ENCODE measurements around the gene SUPT3H.

DNA sequence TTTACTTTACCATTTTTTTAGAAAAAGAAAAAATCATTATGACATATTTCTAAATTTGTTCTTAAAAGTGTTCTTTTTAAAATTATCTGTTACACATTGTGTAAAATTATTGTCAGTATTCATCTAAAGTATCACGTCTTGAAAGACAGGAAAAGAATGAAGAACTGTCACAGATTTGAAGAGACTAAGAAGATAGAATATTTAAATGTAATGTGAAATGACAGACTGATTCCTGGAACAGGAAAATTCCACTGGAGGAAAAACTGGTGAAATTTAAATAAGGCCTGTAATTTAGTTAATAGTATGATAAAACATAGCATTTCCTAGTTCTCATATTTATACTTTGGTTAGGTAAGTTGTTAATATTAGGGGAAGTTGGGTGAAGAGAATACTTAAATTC, 102.4 kb downstream of the SUPT3H start:
- TF ChIP-seq, protein P1, sequence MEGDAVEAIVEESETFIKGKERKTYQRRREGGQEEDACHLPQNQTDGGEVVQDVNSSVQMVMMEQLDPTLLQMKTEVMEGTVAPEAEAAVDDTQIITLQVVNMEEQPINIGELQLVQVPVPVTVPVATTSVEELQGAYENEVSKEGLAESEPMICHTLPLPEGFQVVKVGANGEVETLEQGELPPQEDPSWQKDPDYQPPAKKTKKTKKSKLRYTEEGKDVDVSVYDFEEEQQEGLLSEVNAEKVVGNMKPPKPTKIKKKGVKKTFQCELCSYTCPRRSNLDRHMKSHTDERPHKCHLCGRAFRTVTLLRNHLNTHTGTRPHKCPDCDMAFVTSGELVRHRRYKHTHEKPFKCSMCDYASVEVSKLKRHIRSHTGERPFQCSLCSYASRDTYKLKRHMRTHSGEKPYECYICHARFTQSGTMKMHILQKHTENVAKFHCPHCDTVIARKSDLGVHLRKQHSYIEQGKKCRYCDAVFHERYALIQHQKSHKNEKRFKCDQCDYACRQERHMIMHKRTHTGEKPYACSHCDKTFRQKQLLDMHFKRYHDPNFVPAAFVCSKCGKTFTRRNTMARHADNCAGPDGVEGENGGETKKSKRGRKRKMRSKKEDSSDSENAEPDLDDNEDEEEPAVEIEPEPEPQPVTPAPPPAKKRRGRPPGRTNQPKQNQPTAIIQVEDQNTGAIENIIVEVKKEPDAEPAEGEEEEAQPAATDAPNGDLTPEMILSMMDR (IDR thresholded peaks at IDR 0.05; ENCODE audit: low read depth, low read length, missing input control) = no peak
- TF ChIP-seq FOXA1 (IDR thresholded peaks at IDR 0.05) = no peak
- no peak for TF ChIP-seq GABPA (IDR thresholded peaks at IDR 0.05 in 1 of 2, conservative IDR thresholded peaks at IDR 0.05 in 1 of 2)
- TF ChIP-seq, protein P2, sequence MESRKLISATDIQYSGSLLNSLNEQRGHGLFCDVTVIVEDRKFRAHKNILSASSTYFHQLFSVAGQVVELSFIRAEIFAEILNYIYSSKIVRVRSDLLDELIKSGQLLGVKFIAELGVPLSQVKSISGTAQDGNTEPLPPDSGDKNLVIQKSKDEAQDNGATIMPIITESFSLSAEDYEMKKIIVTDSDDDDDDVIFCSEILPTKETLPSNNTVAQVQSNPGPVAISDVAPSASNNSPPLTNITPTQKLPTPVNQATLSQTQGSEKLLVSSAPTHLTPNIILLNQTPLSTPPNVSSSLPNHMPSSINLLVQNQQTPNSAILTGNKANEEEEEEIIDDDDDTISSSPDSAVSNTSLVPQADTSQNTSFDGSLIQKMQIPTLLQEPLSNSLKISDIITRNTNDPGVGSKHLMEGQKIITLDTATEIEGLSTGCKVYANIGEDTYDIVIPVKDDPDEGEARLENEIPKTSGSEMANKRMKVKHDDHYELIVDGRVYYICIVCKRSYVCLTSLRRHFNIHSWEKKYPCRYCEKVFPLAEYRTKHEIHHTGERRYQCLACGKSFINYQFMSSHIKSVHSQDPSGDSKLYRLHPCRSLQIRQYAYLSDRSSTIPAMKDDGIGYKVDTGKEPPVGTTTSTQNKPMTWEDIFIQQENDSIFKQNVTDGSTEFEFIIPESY (IDR thresholded peaks at IDR 0.05) = no peak
